Osteocyte (in vitro differentiated cells): ENCODE data around the gene BTF3. TPM values are rescaled to one million over a fixed set of nuclear protein-coding genes. Genes with fewer than 3 reads are reported as not detected.

Experiments used
- DNase-seq: peaks from one replicate; pipeline ENCODE4 v3.0.0; 2021; ENCODE audit warnings: mixed read lengths; ENCODE audit not compliant: unreplicated experiment; ENCODE audit errors: extremely low spot score
- H3K27ac Mint-ChIP-seq: one replicate; pipeline ENCODE4 v1.8.0; 2021; ENCODE audit warnings: mild to moderate bottlenecking, mixed read lengths; ENCODE audit not compliant: unreplicated experiment
- H3K27me3 Mint-ChIP-seq: one replicate; pipeline ENCODE4 v1.8.0; 2021; ENCODE audit warnings: mixed read lengths; ENCODE audit not compliant: unreplicated experiment
- H3K36me3 Mint-ChIP-seq: one replicate; pipeline ENCODE4 v1.8.0; 2021; ENCODE audit warnings: mixed read lengths; ENCODE audit not compliant: unreplicated experiment
- H3K4me1 Mint-ChIP-seq: one replicate; pipeline ENCODE4 v1.8.0; 2021; ENCODE audit warnings: mixed read lengths; ENCODE audit not compliant: unreplicated experiment
- H3K4me3 Mint-ChIP-seq: one replicate; pipeline ENCODE4 v1.8.0; 2021; ENCODE audit warnings: mild to moderate bottlenecking, moderate library complexity, mixed read lengths; ENCODE audit not compliant: unreplicated experiment
- H3K9me3 Mint-ChIP-seq: one replicate; pipeline ENCODE4 v1.8.0; 2021; ENCODE audit warnings: mixed read lengths; ENCODE audit not compliant: unreplicated experiment
- total RNA-seq: library from RNA; stranded (reverse); gene quantifications from 2 replicates; pipeline ENCODE4 v1.2.1, GENCODE V29; 2021
- TF ChIP-seq, protein P1 (sequence below): fragments of 200-600 bp; sonication (generic); IDR thresholded peaks from 2 replicates; pipeline ENCODE4 v1.5.0; 2021; ENCODE audit warnings: antibody characterized with exemption, mild to moderate bottlenecking, moderate library complexity

The BTF3 gene
- total RNA-seq, 1 donor from 2014 or later: 565 TPM

DNA sequence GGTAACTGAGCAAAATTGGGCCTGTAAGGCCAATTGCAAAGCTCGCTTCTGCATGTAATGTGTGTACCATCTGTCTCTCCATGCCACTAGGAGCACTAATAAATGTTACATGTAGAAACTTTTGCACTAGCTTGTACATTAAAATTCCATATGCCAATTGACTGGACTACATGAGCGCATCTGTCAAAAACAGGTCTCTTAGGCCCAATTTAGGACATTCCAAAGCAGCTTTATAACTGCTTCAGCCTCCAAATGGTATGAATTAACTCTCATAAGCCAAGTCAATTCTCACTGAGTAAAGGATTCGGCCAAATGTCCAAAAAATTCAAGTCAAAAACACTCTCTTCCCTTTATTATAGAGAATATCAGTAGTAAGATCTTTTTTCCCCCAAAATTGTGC, 26.1 kb upstream of the BTF3 start:
- Mint-ChIP-seq H3K4me3 (no peak overlapping the region), H3K27ac (no peak overlapping the region), H3K36me3 (no peaks in the 10 kb centered on the region), H3K27me3 (no peaks in the 10 kb centered on the region), H3K4me1 (no peaks in the 10 kb centered on the region), H3K9me3 (no peaks in the 10 kb centered on the region)
- TF ChIP-seq, protein P1, sequence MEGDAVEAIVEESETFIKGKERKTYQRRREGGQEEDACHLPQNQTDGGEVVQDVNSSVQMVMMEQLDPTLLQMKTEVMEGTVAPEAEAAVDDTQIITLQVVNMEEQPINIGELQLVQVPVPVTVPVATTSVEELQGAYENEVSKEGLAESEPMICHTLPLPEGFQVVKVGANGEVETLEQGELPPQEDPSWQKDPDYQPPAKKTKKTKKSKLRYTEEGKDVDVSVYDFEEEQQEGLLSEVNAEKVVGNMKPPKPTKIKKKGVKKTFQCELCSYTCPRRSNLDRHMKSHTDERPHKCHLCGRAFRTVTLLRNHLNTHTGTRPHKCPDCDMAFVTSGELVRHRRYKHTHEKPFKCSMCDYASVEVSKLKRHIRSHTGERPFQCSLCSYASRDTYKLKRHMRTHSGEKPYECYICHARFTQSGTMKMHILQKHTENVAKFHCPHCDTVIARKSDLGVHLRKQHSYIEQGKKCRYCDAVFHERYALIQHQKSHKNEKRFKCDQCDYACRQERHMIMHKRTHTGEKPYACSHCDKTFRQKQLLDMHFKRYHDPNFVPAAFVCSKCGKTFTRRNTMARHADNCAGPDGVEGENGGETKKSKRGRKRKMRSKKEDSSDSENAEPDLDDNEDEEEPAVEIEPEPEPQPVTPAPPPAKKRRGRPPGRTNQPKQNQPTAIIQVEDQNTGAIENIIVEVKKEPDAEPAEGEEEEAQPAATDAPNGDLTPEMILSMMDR: no peak
- DNase-seq: no peak

DNA sequence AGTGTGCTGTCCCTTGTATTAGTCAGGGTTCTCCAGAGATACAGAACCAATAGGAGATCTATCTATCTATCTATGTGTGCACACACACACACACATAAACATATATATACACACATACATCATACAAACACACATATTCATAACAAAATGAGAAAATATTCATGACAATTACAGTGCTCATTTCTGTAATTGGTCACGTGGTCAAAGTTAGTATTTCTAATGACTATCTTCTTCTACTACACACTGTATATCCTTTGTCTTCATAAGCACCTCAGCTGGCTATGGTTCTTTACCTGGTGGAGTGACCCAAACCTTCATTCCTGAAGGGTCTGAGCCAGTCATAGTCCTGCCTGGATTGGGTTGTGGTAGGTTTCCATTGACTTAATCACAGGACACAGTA, 17.7 kb upstream of the BTF3 start:
- TF ChIP-seq, protein P1: no peak
- H3K9me3 Mint-ChIP-seq: no peaks in the 10 kb centered on the region
- no peak for DNase-seq
- H3K27ac Mint-ChIP-seq: no peak overlapping the region
- no peaks in the 10 kb centered on the region for H3K36me3 Mint-ChIP-seq
- H3K27me3 Mint-ChIP-seq: peaks cover 25% of the 10 kb centered on the region
- no peaks in the 10 kb centered on the region for H3K4me1 Mint-ChIP-seq
- H3K4me3 Mint-ChIP-seq: no peak overlapping the region

DNA sequence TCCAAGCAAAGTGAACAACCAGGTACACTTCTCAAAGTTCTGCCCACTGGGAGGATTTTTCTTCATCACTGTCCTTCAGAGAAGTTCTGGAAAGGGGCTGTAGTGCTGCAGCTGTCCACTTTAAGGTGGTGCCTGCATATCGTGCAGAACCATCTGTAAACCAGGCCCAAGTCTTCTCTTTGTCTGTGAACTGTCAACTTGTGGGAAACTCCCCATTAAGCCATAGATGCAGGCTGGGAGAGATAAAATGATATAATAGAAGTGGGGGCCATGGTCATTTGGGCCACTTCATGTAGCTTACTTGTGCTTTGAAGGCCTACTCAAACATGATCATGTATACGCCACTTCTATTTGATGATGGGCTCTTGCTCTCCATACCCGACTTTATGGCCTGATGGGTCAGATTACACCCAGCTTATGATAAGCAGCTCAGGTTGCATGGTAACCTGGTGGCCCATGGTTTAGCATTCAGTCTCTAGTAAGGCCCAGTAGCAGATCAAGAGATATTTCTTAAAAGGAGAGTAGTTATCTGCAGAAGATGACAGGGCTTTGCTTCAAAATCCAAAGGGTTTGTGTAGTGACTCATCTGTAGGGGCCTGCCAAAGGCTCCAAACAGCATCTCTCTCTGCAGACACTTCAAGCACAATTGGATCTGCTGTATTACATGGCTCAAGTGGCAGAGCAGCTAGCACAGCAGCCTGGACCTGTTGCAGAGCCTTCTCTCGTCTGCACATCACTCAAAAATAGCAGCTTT, 15.7 kb upstream of the BTF3 start:
- TF ChIP-seq, protein P1: no peak
- Mint-ChIP-seq H3K9me3 (no peaks in the 10 kb centered on the region), H3K27ac (no peak overlapping the region), H3K4me3 (no peak overlapping the region), H3K27me3 (peaks cover 34% of the 10 kb centered on the region), H3K4me1 (no peaks in the 10 kb centered on the region), H3K36me3 (no peaks in the 10 kb centered on the region)
- no peak for DNase-seq

DNA sequence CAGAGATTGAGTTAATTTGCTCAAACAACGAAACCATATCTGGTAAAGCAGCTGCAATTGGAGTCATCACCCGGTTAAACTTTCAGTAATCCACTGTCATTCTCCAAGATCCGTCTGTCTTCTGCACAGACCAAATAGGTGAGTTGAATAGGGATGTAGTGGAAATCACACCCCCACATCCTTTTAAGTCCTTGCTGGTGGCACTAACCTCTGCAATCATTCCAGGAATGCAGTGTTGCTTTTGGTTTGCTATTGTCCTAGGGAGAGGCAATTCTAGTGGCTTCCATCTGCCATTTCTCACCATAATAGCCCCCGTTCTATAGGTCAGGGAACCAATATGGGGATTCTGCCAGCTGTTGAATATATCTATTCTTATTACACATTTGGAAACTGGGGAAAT, 14.6 kb upstream of the BTF3 start:
- peaks cover 32% of the 10 kb centered on the region for H3K27me3 Mint-ChIP-seq
- no peak overlapping the region for H3K27ac Mint-ChIP-seq
- H3K4me3 Mint-ChIP-seq: no peak overlapping the region
- no peaks in the 10 kb centered on the region for H3K36me3 Mint-ChIP-seq
- TF ChIP-seq, protein P1: no peak
- no peak for DNase-seq
- H3K9me3 Mint-ChIP-seq: no peaks in the 10 kb centered on the region
- no peaks in the 10 kb centered on the region for H3K4me1 Mint-ChIP-seq

DNA sequence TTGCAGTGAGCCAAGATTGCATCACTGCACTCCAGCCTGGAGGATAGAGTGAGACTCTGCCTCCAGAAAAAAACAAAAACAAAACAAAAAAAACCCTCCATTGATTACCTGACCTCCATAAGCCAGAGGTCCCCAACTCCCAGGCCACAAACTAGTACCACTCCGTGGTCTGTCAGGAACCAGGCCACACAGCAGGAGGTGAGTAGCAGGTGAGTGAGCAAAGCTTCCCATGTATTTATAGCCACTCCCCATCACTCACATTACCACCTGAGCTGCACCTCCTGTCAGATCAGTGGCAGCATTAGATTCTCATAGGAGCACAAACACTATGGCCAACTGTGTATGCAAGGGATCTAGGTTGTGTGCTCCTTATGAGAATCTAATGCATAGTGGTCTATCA, 13.7 kb upstream of the BTF3 start:
- Mint-ChIP-seq H3K9me3 (no peaks in the 10 kb centered on the region), H3K36me3 (no peaks in the 10 kb centered on the region), H3K27ac (no peak overlapping the region), H3K4me1 (no peaks in the 10 kb centered on the region), H3K4me3 (no peak overlapping the region), H3K27me3 (peaks cover 26% of the 10 kb centered on the region)
- TF ChIP-seq, protein P1: no peak
- DNase-seq: no peak
